Breast epithelium (tissue), 3 donors: ENCODE measurements around the gene C9orf153.

ENCODE experiments used
- CTCF ChIP-seq, 3 donors: fragments of 450-650 bp; IDR thresholded peaks; one replicate each; pipeline ENCODE4 v1.5.1; 2016 to 2017; ENCODE audit warnings: antibody characterized with exemption in 3 of 3, mild to moderate bottlenecking in 3 of 3, moderate library complexity in 3 of 3
- POLR2A ChIP-seq: fragments of 450-650 bp; IDR thresholded peaks from one replicate; pipeline ENCODE4 v1.6.1; 2016; ENCODE audit warnings: antibody characterized with exemption, mild to moderate bottlenecking, moderate library complexity

DNA sequence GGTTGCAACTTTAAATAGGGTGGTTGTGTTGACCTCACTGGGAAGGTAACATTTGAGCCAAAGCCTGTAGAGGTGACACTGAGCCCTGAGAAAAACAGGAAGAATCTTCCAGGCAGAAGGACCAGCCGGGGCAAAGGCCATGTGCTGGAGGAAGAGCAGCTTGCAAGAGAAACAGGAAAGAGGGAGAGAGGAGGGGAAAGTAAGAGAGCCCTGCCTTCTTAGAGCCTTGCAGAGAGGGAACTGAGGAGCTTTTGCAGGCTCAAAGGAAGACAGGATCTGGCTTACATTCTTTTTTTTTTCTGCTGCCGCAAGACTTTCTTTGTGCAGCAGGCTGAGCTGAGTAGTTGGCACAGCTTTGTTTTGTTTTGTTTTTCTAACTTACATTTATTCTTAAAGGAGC lies 17.4 kb downstream of the C9orf153 start:
- TF ChIP-seq CTCF (IDR thresholded peaks at IDR 0.05) (no peak), POLR2A (no peak)
